Progenitor cell of endocrine pancreas (in vitro differentiated cells): ENCODE measurements around the gene SERTM2. TPM values are rescaled to one million over a fixed set of nuclear protein-coding genes. Genes with fewer than 3 reads are reported as not detected.

Experiments
- DNase-seq: peaks from one replicate; pipeline ENCODE4 v3.0.0; 2021; ENCODE audit warnings: low spot score; ENCODE audit not compliant: unreplicated experiment
- H3K27ac Mint-ChIP-seq: 2 replicates; pipeline ENCODE4 v1.8.0; 2021; ENCODE audit warnings: mild to moderate bottlenecking, moderate library complexity, mixed read lengths
- H3K27me3 Mint-ChIP-seq: 2 replicates; pipeline ENCODE4 v1.8.0; 2021; ENCODE audit warnings: mixed read lengths
- H3K36me3 Mint-ChIP-seq: 2 replicates; pipeline ENCODE4 v1.8.0; 2022; ENCODE audit warnings: mixed read lengths; ENCODE audit not compliant: insufficient read depth
- H3K4me1 Mint-ChIP-seq: 2 replicates; pipeline ENCODE4 v1.8.0; 2021; ENCODE audit warnings: low read depth, mixed read lengths
- H3K4me3 Mint-ChIP-seq: 2 replicates; pipeline ENCODE4 v1.8.0; 2021; ENCODE audit warnings: low read depth, mild to moderate bottlenecking, moderate library complexity, mixed read lengths
- H3K9me3 Mint-ChIP-seq: 2 replicates; pipeline ENCODE4 v1.8.0; 2021; ENCODE audit warnings: low read depth, mixed read lengths
- CTCF ChIP-seq: fragments of 200-600 bp; sonication (generic); IDR thresholded peaks from one replicate; pipeline ENCODE4 v1.5.0; 2021; ENCODE audit warnings: antibody characterized with exemption, mild to moderate bottlenecking; ENCODE audit not compliant: unreplicated experiment
- total RNA-seq: library from RNA; stranded (reverse); gene quantifications from 2 replicates; pipeline ENCODE4 v1.2.1, GENCODE V29; 2021

Gene SERTM2
- total RNA-seq, 1 donor from 2014 or later = 0.72 TPM

- Mint-ChIP-seq H3K27ac (no peak overlapping the region), H3K4me3 (no peak overlapping the region), H3K9me3 (no peaks in the 10 kb centered on the region), H3K27me3 (no peaks in the 10 kb centered on the region), H3K36me3 (no peaks in the 10 kb centered on the region), H3K4me1 (peaks cover 4% of the 10 kb centered on the region)
- DNase-seq = no peak
- no peak for TF ChIP-seq CTCF
These were observed 56.3 kb downstream of the SERTM2 start for GRCh38 chrX:111567542-111568255.

- peaks cover 4% of the 10 kb centered on the region for H3K4me1 Mint-ChIP-seq
- no peak overlapping the region for H3K27ac Mint-ChIP-seq
- no peaks in the 10 kb centered on the region for H3K36me3 Mint-ChIP-seq
- no peaks in the 10 kb centered on the region for H3K27me3 Mint-ChIP-seq
- no peaks in the 10 kb centered on the region for H3K9me3 Mint-ChIP-seq
- peak; percentile 64 for TF ChIP-seq CTCF
- no peak overlapping the region for H3K4me3 Mint-ChIP-seq
- DNase-seq = no peak
These were observed 56.9 kb downstream of the SERTM2 start for GRCh38 chrX:111568354-111568753.

GRCh38 chrX:111568817-111569216, 57.4 kb downstream of the SERTM2 start:
- H3K4me1 Mint-ChIP-seq = peaks cover 4% of the 10 kb centered on the region
- H3K4me3 Mint-ChIP-seq = no peak overlapping the region
- TF ChIP-seq CTCF = no peak

More at GRCh38 chrX:111568817-111569216, 57.4 kb downstream of the SERTM2 start:
- no peaks in the 10 kb centered on the region for H3K9me3 Mint-ChIP-seq
- no peaks in the 10 kb centered on the region for H3K36me3 Mint-ChIP-seq
- no peak overlapping the region for H3K27ac Mint-ChIP-seq
- DNase-seq = no peak
- H3K27me3 Mint-ChIP-seq = no peaks in the 10 kb centered on the region

Other genes with a start within 250 kb of the SERTM2 start
- 96.5 and 104 TPM in 2 replicates for gene CAPN6, start 241.2 kb upstream of the SERTM2 start, total RNA-seq
- gene DCX, start 99.5 kb upstream of the SERTM2 start, total RNA-seq = 145 and 171 TPM in 2 replicates
- 84.7 and 90.3 TPM in 2 replicates for gene ALG13, start 169.5 kb downstream of the SERTM2 start, total RNA-seq